ENCODE data around the gene TCFL5. TPM values are rescaled to one million over a fixed set of nuclear protein-coding genes. Genes with fewer than 3 reads are reported as not detected.

TCFL5 gene
- total and polyA plus RNA-seq, 3 donors from 2014 or later = 66.4 to 184 (median 85.3) TPM

DNA sequence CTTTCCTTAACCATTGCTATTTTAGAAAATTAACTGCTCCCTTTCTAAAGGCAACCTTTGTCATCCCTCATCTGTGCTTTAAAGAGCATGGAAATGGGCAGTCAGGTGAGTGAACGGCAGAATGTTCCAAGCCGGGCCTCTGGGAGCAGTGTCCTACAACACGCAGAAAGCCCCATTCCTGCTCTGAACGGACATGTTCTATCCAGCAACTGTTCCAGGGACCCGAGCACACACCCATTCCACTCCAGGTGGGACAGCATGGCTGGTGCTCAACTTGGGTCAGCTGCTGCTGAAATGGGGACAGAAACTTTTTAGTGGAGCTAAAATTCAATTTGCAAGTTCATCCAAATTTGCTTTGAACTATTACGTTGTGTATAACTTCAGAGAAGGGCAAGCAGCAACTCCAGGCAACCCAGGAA lies 38.0 kb upstream of the TCFL5 start:
- Histone ChIP-seq H3K4me3 (no peak overlapping the region), H3K4me1 (peaks cover 10% of the 10 kb centered on the region), H3K9me3 (no peaks in the 10 kb centered on the region), H3K27ac (no peak overlapping the region), H3K36me3 (ENCODE audit: low read depth, missing control alignments) (no peaks in the 10 kb centered on the region), H3K27me3 (no peaks in the 10 kb centered on the region)
- TF ChIP-seq, protein P1, sequence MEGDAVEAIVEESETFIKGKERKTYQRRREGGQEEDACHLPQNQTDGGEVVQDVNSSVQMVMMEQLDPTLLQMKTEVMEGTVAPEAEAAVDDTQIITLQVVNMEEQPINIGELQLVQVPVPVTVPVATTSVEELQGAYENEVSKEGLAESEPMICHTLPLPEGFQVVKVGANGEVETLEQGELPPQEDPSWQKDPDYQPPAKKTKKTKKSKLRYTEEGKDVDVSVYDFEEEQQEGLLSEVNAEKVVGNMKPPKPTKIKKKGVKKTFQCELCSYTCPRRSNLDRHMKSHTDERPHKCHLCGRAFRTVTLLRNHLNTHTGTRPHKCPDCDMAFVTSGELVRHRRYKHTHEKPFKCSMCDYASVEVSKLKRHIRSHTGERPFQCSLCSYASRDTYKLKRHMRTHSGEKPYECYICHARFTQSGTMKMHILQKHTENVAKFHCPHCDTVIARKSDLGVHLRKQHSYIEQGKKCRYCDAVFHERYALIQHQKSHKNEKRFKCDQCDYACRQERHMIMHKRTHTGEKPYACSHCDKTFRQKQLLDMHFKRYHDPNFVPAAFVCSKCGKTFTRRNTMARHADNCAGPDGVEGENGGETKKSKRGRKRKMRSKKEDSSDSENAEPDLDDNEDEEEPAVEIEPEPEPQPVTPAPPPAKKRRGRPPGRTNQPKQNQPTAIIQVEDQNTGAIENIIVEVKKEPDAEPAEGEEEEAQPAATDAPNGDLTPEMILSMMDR (IDR thresholded peaks at IDR 0.05) = no peak
- no peak for TF ChIP-seq POLR2A (IDR thresholded peaks at IDR 0.05)
- DNase-seq = peak; percentile 60
- intact Hi-C loops (cut with DNase I; ENCODE audit: low total_unique reads) = no loop called here
- WGBS, 2 donors = 23 to 38% methylated on average over 6 of the region's 6 CpGs

DNA sequence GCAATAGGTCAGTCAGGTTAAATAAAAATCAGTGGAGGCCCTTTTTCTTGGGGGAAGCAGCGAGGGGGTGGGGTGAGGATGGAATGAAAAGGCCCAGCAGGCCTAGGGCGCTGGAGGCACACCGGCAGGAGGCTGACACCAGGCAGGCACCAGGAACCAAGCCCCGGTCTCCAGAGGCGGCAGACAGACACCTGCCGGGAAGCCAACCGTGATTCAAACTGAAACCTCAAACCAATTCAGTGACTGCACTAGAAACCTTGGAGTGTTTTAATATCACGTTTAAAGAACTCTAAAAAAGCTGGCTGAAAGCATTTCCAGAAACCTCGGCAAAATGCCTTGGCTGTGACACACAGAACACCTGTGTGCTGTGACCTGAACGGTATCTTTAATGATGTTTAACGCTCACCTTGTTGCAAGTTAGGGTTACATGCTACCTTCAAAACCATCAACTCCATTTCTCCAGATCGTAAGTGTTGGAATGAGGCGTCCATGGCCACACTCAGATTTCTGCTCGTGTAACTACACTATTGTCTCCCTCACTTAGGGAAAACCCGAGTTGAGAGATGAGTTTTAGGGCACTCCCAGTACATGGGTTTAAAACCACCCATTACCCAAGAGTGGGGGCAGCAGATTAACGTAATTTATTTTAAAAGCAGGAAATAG lies 37.5 kb upstream of the TCFL5 start:
- H3K4me1 ChIP-seq = peaks cover 10% of the 10 kb centered on the region
- no peaks in the 10 kb centered on the region for H3K36me3 ChIP-seq (ENCODE audit: low read depth, missing control alignments)
- H3K4me3 ChIP-seq = no peak overlapping the region
- no peak for DNase-seq
- no peaks in the 10 kb centered on the region for H3K27me3 ChIP-seq
- no peak for TF ChIP-seq POLR2A (IDR thresholded peaks at IDR 0.05)
- TF ChIP-seq, protein P1 (IDR thresholded peaks at IDR 0.05) = no peak
- H3K9me3 ChIP-seq = no peaks in the 10 kb centered on the region
- intact Hi-C loops (cut with DNase I; ENCODE audit: low total_unique reads) = no loop called here
- H3K27ac ChIP-seq = no peak overlapping the region
- 46 to 56% methylated on average over 16 of the region's 16 CpGs for WGBS, 2 donors

DNA sequence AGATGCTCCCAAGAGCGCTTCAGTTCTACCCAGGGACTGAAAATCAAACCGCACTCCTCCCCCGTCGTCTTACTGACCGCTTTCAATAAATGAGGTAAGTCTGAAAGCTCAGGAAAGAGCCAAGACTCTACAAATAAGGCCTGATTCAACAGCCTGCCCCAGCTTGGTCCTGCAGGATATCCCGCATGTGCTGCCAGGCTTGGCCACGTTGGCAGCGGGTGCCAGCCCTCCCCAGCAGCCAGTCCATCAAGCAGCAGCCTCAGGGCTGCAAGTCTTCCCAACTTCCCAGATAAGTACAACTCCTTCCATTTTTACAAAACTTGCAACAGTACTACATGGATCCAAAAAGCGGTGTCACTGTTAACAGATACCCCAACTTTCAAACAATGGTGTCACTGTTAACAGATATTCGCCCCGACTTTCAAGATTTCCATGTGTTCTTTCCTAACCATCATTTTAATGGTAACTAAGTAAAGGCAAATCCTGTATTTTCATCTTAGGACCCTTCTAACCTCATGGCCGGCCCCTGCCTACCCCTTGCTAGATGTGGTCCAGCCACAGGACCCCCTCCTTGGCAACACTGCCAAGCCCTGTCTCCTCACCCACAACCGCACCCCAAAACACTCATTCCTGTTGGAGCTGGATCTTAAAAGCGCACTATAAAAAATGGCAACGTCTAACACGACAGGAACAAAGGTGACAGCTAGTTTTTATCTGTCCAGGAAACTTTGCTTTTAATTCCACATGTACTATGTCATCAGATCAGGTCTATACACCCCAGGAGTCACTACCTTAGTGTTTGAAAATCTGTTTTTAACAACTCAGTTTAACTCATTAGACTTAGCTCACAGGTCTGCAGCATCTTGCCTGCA lies 36.7 kb upstream of the TCFL5 start:
- no peak overlapping the region for H3K27ac ChIP-seq
- TF ChIP-seq, protein P1 (IDR thresholded peaks at IDR 0.05) = no peak
- TF ChIP-seq POLR2A (IDR thresholded peaks at IDR 0.05) = no peak
- peaks cover 10% of the 10 kb centered on the region for H3K4me1 ChIP-seq
- intact Hi-C loops (cut with DNase I; ENCODE audit: low total_unique reads) = no loop called here
- peaks cover 4% of the 10 kb centered on the region for H3K36me3 ChIP-seq (ENCODE audit: low read depth, missing control alignments)
- H3K27me3 ChIP-seq = no peaks in the 10 kb centered on the region
- no peak for DNase-seq
- H3K9me3 ChIP-seq = no peaks in the 10 kb centered on the region
- 87 to 89% methylated on average over 16 of the region's 16 CpGs for WGBS, 2 donors
- H3K4me3 ChIP-seq = no peak overlapping the region

DNA sequence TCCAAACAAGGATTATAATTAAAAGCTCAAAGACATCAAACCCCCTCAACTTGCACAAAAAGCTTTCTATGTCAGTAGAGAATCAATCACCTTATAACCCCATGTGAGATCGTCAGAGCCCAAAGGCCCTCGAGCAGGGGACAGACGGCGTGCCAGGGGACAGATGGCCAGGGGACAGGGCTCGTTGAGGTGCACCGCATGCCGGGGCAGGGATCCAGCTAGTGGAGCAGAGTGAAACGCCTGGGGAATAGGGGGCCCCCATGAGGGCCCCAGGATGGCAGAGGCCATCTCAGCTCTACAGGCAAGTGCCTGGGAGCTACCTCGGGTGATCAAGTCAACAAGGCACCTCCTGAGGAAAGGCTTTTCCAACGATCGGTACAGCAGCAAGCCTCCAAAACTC lies 36.0 kb upstream of the TCFL5 start:
- TF ChIP-seq, protein P1 (IDR thresholded peaks at IDR 0.05) = no peak
- TF ChIP-seq POLR2A (IDR thresholded peaks at IDR 0.05) = no peak
- Histone ChIP-seq H3K27me3 (no peaks in the 10 kb centered on the region), H3K27ac (no peak overlapping the region), H3K4me1 (peaks cover 10% of the 10 kb centered on the region), H3K9me3 (no peaks in the 10 kb centered on the region), H3K4me3 (no peak overlapping the region), H3K36me3 (ENCODE audit: low read depth, missing control alignments) (peaks cover 4% of the 10 kb centered on the region)
- intact Hi-C loops (cut with DNase I; ENCODE audit: low total_unique reads) = no loop called here
- DNase-seq = no peak
- WGBS, 2 donors = 70 to 75% methylated on average over 11 of the region's 11 CpGs
